Forelimb muscle (tissue), 1 donor: ENCODE data around the gene NCBP3. TPM values are rescaled to one million over a fixed set of nuclear protein-coding genes. Genes with fewer than 3 reads are reported as not detected.
"Not testable (repeated sequence)": the region's sequence is repeated elsewhere in the genome, so short reads cannot be mapped to it uniquely, and the experiment has no call there.

Experiments
- DNase-seq: peaks from one replicate; pipeline ENCODE4 v3.0.0-alpha.2; 2013; ENCODE audit warnings: low read depth
- polyA plus RNA-seq: library from polyadenylated mRNA; unstranded; fragments of 120-200 nt; gene quantifications from one replicate; pipeline ENCODE4 v1.2.1, GENCODE V29; 2013; ENCODE audit not compliant: insufficient read length

Gene NCBP3
- polyA plus RNA-seq, 1 donor, result 58.2 TPM

DNA sequence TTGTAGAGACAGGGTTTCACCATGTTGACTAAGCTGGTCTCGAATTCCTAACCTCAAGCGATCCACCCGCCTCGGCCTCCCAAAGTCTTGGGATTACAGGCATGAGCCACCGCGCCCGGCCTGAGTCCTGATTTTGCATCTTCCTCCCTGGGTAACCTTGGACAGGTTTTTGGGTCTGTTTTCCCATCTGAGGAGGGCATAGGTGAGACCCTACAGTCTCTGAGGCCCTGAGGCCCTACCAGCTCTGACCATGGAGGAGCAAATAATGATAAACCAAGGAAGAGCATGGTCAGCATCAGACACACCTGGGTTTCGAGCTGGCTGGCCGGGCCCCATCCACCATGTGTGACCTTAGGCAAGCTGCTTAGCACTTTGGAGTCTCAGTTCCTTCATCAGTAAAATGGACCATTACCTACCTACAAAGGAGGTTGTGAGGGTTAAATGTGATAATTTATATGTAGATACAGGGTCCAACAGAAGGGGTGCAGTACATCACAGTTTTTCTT, 1.2 kb upstream of the NCBP3 start:
- DNase-seq, result no peak

GRCh38 chr17:3846437-3847164, 555 bp upstream of the NCBP3 start:
- DNase-seq, result no peak

DNA sequence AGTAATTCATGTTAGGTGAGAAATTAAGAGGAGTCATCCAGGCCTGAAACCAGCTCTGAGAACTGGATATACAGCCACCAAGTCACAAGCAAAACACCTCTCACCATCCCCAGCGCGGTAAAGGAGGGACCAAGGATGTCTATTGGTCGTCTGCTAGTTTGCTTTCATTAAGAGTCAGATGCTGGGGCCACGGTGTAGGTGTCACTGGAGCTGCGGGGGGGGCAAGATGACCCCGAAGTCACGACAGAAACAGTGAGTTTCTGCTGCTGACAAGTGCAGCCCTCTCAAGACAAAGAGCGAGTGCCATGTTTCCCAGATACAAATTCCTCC, 790 bp downstream of the NCBP3 start:
- no peak for DNase-seq

GRCh38 chr17:3844556-3844955, 1.5 kb downstream of the NCBP3 start:
- DNase-seq, result not testable (repeated sequence)

DNA sequence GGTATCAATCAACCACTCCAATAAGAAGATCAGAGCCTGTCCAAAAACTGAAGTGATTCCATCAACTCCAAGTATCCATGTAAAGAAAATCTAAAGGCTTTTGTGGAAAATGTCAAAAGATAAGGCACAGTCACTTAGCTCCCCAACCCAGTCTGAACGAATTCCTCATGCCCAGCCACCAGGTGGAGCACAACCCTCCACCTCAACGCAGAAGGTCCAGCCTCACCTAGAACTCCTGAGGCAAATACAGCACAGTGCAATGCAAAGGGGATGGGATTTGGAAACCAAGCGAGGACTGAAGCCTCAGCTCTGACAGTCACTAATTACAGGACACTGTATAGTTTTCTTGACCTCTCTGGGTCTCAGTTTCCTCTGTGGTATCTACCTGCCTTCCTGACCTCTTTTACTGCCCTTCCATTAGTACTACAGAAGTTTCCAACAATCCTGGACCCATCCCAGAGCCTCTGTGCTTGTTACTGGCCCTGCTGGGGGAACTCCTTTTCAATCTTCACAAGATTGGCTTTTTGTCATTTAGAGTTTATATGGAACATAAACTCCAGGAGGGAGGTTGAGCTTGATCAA, 2.0 kb downstream of the NCBP3 start:
- DNase-seq, result no peak

DNA sequence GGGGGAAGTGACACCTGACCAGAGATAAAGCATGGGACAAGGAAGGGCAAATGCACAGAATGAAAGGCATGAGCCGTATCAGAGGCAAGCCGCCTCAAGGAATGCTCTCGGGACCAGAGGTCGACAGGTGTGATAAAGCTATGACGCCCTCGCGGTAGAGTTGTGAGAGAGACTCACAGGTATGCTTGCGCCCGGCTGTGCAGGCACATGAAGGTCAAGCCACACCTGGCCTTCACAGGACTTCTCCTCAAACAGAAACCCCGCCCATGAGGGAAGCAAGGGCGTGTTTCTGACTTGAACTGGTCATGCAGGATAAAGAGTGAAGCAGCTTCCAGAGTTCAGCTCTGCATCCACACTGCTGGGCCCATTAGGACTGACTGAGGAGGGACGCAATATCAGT, 7.8 kb downstream of the NCBP3 start:
- no peak for DNase-seq

DNA sequence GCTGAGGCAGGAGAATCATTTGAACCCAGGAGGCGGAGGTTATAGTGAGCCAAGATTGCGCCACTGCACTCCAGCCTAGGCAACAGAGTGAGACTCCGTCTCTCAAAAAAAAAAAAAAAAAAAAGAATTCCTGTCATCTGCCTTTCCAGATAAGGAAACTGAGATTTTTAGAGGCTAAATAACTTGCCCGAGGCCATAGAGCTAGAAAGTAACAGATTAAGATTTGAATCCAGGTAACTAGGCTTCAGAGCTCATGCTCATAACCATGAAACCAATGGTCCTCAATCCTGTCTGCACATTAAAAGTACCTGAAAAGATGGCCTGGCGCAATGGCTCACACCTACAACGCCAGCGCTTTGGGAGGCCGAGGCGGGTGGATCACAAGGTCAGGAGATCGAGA, 9.5 kb downstream of the NCBP3 start:
- no peak for DNase-seq

DNA sequence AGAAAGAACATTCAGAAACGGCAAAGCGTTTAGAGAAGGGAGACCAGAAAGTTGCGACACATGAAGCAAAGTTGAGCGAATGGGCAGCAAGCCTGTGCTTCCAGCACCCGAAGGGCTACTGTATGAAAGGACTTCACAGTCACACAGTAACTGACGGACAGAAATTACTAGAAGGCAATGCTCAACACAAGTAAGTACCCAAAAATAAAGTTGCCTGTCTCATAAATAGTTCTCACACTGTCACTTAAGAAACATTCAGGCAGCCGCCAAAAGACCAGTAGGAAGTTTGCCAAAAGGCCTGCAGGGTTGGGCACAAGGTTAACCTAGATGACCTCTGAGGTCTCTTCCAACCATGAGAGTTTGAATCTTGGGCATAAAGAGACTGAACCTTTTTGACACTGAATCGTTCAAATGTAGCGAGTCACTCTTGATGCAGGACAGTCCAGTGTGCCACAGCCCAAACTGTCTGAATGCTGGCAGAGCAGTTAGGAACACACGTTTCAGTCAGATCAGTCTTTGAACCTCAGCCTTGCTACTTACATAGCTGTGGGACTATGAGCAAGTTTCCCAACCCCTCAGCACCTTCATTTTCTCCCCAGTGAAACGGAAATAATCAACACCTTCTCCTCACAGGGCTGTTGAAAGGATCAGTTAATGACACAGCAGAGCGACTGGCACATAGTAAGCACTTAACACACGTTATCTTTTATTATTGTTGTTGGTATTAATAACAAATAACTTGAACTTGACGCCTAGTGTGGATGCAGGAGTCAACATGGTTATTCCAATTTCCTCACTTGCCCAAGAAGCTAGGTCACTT, 10.4 kb downstream of the NCBP3 start:
- DNase-seq, result no peak

DNA sequence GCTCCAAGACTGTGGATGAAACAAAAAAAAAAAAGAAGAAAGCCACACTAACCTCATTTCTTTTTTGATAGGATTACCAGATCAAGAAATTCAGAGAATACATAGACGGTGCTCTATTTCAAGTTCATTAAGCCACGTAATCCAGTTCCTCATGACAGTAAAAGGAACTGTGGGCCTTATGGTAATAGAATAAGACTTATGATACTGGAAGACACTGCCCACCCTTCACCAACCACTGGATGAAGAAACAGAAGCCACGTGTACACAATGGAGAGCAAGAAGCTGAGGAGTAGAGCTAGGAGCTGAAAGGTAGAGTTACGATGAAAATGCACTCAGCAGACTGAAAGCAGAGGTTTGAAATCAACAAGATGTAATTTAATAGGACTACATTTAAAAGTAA, 11.2 kb downstream of the NCBP3 start:
- no peak for DNase-seq

DNA sequence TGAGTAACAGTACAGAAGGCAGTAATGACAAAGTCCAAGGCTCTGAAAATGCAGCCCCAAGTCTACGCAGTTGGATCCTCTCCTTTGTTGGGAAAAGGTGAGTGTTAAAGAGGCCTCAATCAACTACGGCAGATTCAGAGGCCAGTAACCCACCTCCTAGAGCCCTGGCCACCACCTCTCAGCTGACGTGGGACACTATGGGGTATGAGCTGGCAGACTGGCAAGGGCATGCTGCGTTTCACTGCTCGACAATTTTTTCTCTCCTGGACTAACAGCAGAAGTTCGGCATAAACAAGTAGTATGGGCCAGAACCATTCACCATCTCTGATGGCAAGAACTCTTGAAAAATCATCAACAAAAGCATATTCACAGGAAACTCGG, 17.2 kb downstream of the NCBP3 start:
- DNase-seq, result no peak

DNA sequence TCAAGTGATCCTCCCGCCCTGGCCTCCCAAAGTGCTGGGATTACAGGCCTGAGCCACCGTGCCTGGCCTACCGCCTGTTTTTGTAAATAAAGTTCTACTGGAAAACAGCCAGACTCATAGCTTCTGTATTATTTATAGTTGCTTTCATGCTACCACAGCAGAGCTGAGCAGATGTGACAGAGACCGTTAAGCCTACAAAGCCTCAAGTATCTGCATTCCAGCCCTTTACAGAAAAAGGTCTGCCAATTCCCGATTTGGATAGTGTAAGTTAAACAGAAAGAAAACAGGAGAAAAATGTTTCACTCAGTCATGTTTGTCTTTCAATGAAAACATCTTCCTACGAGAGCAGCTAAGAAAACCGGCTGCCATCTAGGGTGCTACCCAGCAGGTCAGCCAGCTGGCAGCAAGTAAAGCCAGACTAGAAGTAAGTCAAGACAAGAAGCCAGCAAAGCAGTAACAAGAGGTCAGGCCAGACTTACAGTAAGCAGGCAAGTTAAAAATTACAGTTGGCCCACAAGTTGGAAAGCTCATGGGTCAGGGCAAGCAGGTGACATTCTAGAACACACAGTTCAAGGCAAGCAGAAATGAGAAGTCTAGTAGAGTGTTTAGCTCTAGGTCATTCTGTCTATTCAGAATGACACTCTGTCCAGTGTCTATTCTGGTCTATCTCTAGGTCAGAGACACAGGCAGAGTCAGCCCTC, 17.7 kb downstream of the NCBP3 start:
- DNase-seq, result no peak

GRCh38 chr17:3827124-3827773, 18.8 kb downstream of the NCBP3 start:
- no peak for DNase-seq

DNA sequence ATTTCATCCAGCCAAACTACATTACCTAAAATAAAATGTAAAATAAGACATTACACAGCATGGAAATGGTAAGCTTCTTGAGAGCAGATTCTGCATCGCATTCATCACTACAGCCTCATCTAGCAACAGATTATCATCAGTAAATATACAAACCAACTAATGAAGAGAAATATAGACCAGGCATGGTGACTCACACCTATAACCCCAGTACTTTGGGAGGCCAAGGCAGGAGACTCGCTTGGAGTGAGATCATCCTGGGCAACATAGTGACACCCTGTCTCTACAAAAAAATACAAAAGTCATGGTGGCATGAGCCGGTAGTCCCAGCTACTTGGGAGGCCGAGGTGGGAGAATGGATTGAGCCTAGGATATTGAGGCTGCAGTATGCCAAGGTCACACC, 19.9 kb downstream of the NCBP3 start:
- no peak for DNase-seq

GRCh38 chr17:3821101-3821500, 24.9 kb downstream of the NCBP3 start:
- no peak for DNase-seq

- DNase-seq, result no peak
These were observed 27.3 kb downstream of the NCBP3 start for GRCh38 chr17:3818786-3819185.

DNA sequence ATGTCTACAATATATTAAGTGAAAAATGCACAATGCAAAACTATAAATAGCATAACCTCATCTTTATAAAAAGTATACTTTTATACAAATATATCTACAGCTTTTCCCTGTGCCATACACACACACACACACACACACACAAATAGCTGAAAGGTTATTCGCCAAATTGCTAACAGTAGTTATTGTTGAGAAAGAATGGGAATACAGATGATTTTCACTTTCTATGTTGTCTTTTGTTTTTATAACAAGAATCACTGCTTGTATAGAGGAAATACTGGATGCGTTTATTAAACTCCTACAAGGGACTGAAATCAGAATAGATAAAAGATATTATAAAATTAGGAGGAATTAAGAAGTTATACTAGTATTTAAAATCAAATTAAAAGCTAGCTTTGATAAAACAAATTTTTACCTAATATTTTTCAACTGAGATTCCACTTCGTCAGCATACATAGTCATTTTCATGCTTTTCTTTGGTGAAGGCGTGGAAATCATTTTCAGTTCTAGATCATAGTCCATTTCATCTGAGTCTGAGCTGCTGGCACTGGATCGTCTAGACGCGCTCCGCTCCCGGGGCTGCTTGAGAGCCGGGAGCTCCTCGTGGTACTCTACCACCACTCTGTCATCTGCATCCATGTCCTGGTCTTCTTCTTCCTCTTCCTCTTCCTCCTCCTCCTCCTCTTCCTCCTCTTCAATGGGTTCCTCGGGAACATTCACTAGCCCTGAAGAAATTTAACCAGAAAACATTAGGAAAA, 28.0 kb downstream of the NCBP3 start:
- DNase-seq, result no peak

DNA sequence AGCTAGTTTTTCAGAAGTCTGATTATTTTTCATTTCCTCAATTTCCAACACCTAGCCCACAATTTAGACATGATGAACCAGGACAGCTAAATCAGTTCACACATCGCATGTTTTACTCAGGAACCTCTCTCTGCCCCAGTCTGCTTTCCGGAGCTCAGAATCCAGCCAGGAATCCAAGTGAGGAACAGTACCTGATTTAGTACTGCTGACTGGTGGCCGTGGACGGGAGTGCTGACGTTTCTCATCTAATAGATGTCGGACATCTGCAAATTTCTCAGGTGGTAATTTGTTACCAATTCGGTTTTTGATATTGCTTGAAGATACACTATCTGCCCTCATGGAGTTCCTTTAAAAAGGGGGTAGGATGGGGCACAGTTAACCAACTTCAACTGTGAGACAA, 30.1 kb downstream of the NCBP3 start:
- DNase-seq, result no peak

GRCh38 chr17:3815122-3815521, 30.9 kb downstream of the NCBP3 start:
- DNase-seq, result no peak

DNA sequence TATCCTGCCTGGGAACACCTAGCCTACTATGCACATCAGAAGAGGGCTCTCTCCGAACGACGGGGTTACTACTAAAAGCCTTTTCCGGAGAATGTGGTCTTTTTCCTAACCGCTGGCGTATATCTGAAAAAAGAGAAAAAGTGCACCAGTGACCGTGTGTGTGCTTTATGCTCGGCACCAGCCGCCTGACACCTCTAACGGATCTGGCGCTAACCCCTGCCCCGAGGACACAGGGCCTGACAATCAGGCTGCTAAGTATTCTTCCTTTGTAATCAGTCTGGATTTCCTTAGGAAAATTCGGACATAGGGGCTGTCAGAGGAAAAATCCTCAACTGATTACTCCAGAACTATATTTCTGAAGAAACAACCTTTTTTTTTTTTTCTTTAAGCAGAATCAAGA, 31.7 kb downstream of the NCBP3 start:
- no peak for DNase-seq

- DNase-seq, result no peak
These were observed 32.9 kb downstream of the NCBP3 start for GRCh38 chr17:3813171-3813570.

- no peak for DNase-seq
These were observed 33.3 kb downstream of the NCBP3 start for GRCh38 chr17:3812771-3813170.
